Common myeloid progenitor, CD34-positive (primary cell): Measurements from ENCODE around the gene PSMB1.

Source experiments
- CTCF ChIA-PET: fragments of 350-600 bp; sonication (Branson Sonifier 250); formaldehyde crosslinking; loops from one replicate; lab custom pipeline; 2021; ENCODE audit warnings: antibody characterized with exemption; lab: Charles Lee
- POLR2A ChIA-PET: fragments of 350-600 bp; sonication (Branson Sonifier 250); formaldehyde crosslinking; loops from one replicate; lab custom pipeline; 2021; ENCODE audit warnings: antibody characterized with exemption; lab: Charles Lee
- DNase-seq, 3 donors: peaks; one replicate each; pipeline versions ENCODE4 v3.0.0 to v3.0.0-alpha.2; 2013
- H3K27ac ChIP-seq, 2 experiments: 1 replicate in 1 of 2; 2 replicates in 1 of 2; pipeline ENCODE4 v1.7.0; 2013; ENCODE audit warnings: inconsistent platforms in 2 of 2, low read length in 2 of 2, mild to moderate bottlenecking in 2 of 2, low read depth in 1 of 2, moderate library complexity in 1 of 2; ENCODE audit not compliant: severe bottlenecking in 2 of 2, insufficient read depth in 1 of 2, poor library complexity in 1 of 2
- H3K27me3 ChIP-seq, 5 experiments: replicated peaks in 2 of 5; 1 replicate in 3 of 5; 2 replicates in 2 of 5; pipeline versions ENCODE4 v1.6.1 to v1.7.0; 2013; ENCODE audit warnings: low read length in 4 of 5, mild to moderate bottlenecking in 2 of 5, moderate library complexity in 2 of 5, inconsistent platforms in 1 of 5; ENCODE audit not compliant: insufficient read depth in 5 of 5, control insufficient read depth in 4 of 5
- H3K36me3 ChIP-seq, 4 experiments: 1 replicate in 2 of 4; 2 replicates in 2 of 4; pipeline versions ENCODE4 v1.6.1 to v1.7.0; 2013; ENCODE audit warnings: low read length in 3 of 4, control low read depth in 1 of 4, mild to moderate bottlenecking in 1 of 4; ENCODE audit not compliant: control insufficient read depth in 4 of 4, insufficient read depth in 4 of 4
- H3K4me1 ChIP-seq, 4 experiments: 1 replicate in 3 of 4; 2 replicates in 1 of 4; pipeline versions ENCODE4 v1.6.1 to v1.7.1; 2013; ENCODE audit warnings: low read length in 3 of 4, mild to moderate bottlenecking in 3 of 4, control low read depth in 1 of 4, inconsistent platforms in 1 of 4, moderate library complexity in 1 of 4; ENCODE audit not compliant: control insufficient read depth in 4 of 4, insufficient read depth in 4 of 4; ENCODE audit errors: control extremely low read depth in 1 of 4
- H3K4me3 ChIP-seq, 7 experiments: 1 replicate in 4 of 7; 2 replicates in 3 of 7; pipeline versions ENCODE4 v1.5.1 to v1.7.0; 2013; ENCODE audit warnings: mild to moderate bottlenecking in 7 of 7, low read length in 6 of 7, moderate library complexity in 6 of 7, inconsistent platforms in 2 of 7, low read depth in 2 of 7, control low read depth in 1 of 7; ENCODE audit not compliant: insufficient read depth in 4 of 7, control insufficient read depth in 1 of 7; ENCODE audit errors: extremely low read depth in 1 of 7
- H3K9me3 ChIP-seq, 5 experiments: 1 replicate in 4 of 5; 2 replicates in 1 of 5; pipeline versions ENCODE4 v1.6.1 to v1.7.1; 2013; ENCODE audit warnings: low read length in 4 of 5, mild to moderate bottlenecking in 2 of 5, inconsistent platforms in 1 of 5, low read depth in 1 of 5, moderate library complexity in 1 of 5; ENCODE audit not compliant: control insufficient read depth in 4 of 5, insufficient read depth in 2 of 5; ENCODE audit errors: control extremely low read depth in 1 of 5
- WGBS: methylation state at CpG from one replicate; pipeline ENCODE4 v1.1.5; 2013; ENCODE audit not compliant: insufficient coverage; 5-methylcytosine and 5-hydroxymethylcytosine counted together

PSMB1 gene

GRCh38 chr6:170555305-170555704 is 2.2 kb upstream of the PSMB1 start:
- DNase-seq: no peak
- ChIA-PET CTCF (interaction anchor here (0.6 kb wide), 1 partner anchor 837 kb away, joined by 3 read pairs; no protein-coding TSS in a partner anchor), POLR2A (no interaction called here)
- peaks cover 18 to 35% (median 28%) of the 10 kb centered on the region in 4 experiments for H3K4me1 ChIP-seq
- H3K27ac ChIP-seq: peak overlapping the region in 1 of 2 experiments; percentile 97
- H3K4me3 ChIP-seq: peak overlapping the region in 6 of 7 experiments; percentile 87 to 100 (median 98)
- WGBS: 82% methylated on average over 3 of the region's 3 CpGs
- no peaks in the 10 kb centered on the region for H3K27me3 ChIP-seq
- peaks cover 0 to 21% (median 10%) of the 10 kb centered on the region in 4 experiments for H3K36me3 ChIP-seq
- no peaks in the 10 kb centered on the region for H3K9me3 ChIP-seq

DNA sequence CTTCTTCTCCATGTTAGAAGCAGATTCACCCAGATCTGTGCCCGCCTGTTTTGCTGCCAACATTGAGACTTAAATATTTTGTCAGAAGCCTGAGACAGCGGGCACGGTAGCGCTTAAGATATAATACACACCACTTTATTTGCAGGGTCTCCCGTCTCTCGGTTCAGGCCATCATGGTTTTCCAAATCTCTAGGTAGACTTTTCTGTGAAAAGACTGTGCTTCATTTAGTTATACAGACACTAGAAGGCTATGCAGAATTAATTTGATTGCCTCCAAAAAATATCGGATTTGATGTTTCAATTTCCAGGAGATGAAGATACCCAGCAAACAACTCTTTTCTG is 1.7 kb upstream of the PSMB1 start:
- no peak for DNase-seq
- CTCF ChIA-PET: no interaction called here
- H3K9me3 ChIP-seq: no peaks in the 10 kb centered on the region
- no peaks in the 10 kb centered on the region for H3K27me3 ChIP-seq
- H3K4me1 ChIP-seq: peaks cover 18 to 35% (median 28%) of the 10 kb centered on the region in 4 experiments
- POLR2A ChIA-PET: no interaction called here
- peak overlapping the region; percentile 88 to 97 for H3K27ac ChIP-seq
- peaks cover 2 to 24% (median 11%) of the 10 kb centered on the region in 4 experiments for H3K36me3 ChIP-seq
- peak overlapping the region; percentile 87 to 100 (median 98) for H3K4me3 ChIP-seq
- WGBS: 17% methylated on average over 2 of the region's 7 CpGs

DNA sequence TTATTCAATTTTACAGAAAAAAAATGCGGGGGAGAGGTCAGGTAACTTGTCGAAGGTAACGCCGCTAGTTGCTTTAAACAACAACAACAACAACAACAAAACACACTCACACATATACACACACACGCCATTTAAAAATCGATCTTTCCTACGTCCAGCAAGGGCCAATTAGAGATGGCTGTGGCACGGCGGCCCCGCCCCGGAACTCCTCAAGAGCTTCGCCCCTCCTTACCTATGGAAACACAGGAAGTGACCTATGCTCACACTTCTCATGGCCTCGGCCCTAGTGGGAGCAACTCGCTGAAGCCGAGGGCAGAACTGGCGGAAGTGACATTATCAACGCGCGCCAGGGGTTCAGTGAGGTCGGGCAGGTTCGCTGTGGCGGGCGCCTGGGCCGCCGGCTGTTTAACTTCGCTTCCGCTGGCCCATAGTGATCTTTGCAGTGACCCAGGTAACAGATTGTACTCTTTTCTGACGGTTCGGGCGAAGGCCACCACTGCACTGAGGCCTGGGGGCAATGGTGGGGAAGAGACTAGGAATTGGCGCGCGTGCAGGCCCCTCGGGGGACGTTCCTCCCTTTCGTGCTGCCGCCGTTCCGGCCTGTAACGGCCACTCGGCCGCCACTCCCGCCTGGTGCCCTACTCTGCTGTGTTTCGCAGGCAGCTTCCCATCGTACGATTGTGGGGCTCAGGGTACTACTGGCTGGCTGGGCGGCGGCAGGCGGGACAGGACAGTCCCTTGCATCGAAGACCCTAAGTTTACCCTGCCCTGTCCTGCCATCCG is 1.1 kb upstream of the PSMB1 start, which contains the start of gene TBP:
Gene TBP, plus strand, starts transcription at position 357 of the 783 bp plus-strand sequence. CDS start 2,661 bp downstream, outside the sequence.
- Histone ChIP-seq H3K27me3 (no peaks in the 10 kb centered on the region), H3K4me1 (peaks cover 18 to 35% (median 28%) of the 10 kb centered on the region in 4 experiments), H3K4me3 (peak within 1 kb of the TSS; percentile 87 to 100 (median 99)), H3K36me3 (peaks cover 2 to 26% (median 11%) of the 10 kb centered on the region in 4 experiments), H3K27ac (peak within 1 kb of the TSS; percentile 91 to 97), H3K9me3 (no peaks in the 10 kb centered on the region)
- peak; percentile 99 to 100 (median 99) for DNase-seq
- POLR2A ChIA-PET: interaction anchor here (0.6 to 1.1 kb wide), 2 partner anchors 30 to 37 kb away, joined by 3 to 4 read pairs; partner anchors contain the start of gene PDCD2
- CTCF ChIA-PET: interaction anchor here (3.1 kb wide), 1 partner anchor 30 kb away, joined by 7 read pairs; the partner anchor contains the start of gene PDCD2
- WGBS: 0% methylated on average over 41 of the region's 51 CpGs

GRCh38 chr6:170553534-170554012 is 466 bp upstream of the PSMB1 start:
- WGBS: 0% methylated on average over 4 of the region's 13 CpGs

DNA sequence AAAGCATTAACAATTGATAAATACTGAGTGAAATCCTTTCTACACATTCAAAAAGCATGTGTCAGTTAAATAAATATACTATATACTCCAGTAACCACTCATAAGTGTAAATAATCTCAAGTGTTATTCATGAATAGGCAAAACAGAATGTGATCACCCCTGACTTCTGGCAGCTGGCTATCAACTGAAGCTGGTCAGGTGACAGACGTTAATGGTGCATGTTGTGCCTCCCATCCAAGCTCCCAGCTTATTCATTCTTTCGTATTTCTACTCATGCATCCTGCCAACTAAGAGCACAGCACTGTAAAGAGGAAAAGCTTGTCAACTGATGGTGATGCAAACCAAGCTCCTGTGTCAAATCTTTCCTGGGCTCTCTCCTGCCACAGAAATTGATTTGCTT is 7.7 kb downstream of the PSMB1 start:
- Histone ChIP-seq H3K4me3 (no peak overlapping the region), H3K4me1 (no peaks in the 10 kb centered on the region), H3K9me3 (no peaks in the 10 kb centered on the region), H3K27me3 (no peaks in the 10 kb centered on the region), H3K27ac (no peak overlapping the region), H3K36me3 (peaks cover 42 to 91% (median 56%) of the 10 kb centered on the region in 4 experiments)
- ChIA-PET POLR2A (no interaction called here), CTCF (interaction anchor here (0.6 to 1.6 kb wide), 3 partner anchors 9 to 741 kb away, joined by 3 to 6 read pairs (median 3); no protein-coding TSS in a partner anchor)
- 89% methylated on average over 1 of the region's 2 CpGs for WGBS
- DNase-seq: no peak

More at GRCh38 chr6:170553534-170554012, 466 bp upstream of the PSMB1 start:
- peak in 2 of 3 donors; percentile 81 to 91 for DNase-seq
- peak overlapping the region; percentile 61 to 100 (median 98) for H3K4me3 ChIP-seq
- peaks cover 18 to 35% (median 28%) of the 10 kb centered on the region in 4 experiments for H3K4me1 ChIP-seq
- peaks cover 3 to 26% (median 11%) of the 10 kb centered on the region in 4 experiments for H3K36me3 ChIP-seq
- CTCF ChIA-PET: interaction anchor here (3.1 kb wide), 1 partner anchor 30 kb away, joined by 7 read pairs; the partner anchor contains the start of gene PDCD2
- no peaks in the 10 kb centered on the region for H3K27me3 ChIP-seq
- POLR2A ChIA-PET: interaction anchor here (0.6 to 1.1 kb wide), 2 partner anchors 31 to 37 kb away, joined by 3 to 4 read pairs; partner anchors contain the start of gene PDCD2
- peak overlapping the region; percentile 91 to 97 for H3K27ac ChIP-seq
- no peaks in the 10 kb centered on the region for H3K9me3 ChIP-seq

DNA sequence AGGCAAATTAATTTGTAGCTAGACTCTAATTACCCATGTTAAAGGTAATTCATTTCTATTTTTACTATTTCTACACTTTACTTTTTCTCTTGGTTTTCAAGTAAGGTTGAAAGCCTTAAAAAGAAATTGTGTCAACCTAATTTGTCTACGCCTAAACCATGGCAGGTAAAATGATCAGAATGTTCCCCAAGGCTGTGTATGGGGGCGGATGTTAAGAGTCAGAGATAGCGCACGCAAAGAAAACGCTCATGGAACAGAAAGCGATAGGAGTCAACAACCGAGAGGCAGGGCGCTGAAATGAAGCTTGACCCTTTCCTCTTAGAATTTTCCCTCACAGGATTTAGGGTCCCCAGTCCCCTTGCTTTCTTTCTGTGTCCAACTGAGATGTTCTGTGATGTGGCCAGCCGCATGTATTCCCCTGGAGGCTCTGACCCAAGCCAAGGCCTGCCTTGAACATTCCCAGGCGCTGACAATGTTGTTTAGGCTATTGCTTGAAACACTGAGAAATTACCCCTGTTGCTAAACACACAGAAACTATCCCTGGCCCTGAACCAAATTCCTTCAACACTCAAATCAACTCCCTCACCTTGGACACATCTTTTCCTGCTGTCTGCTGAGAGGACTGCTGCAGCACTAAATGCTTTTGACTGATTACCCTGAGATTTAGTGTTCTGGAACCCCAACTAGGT is 10.9 kb downstream of the PSMB1 start:
- Histone ChIP-seq H3K36me3 (peaks cover 39 to 90% (median 54%) of the 10 kb centered on the region in 4 experiments), H3K4me3 (no peak overlapping the region), H3K27me3 (no peaks in the 10 kb centered on the region), H3K9me3 (no peaks in the 10 kb centered on the region), H3K4me1 (no peaks in the 10 kb centered on the region), H3K27ac (no peak overlapping the region)
- ChIA-PET POLR2A (no interaction called here), CTCF (interaction anchor here (2.4 kb wide), 1 partner anchor 12 kb away, joined by 7 read pairs; no protein-coding TSS in a partner anchor)
- no peak for DNase-seq
- WGBS: over 99% methylated on average over 10 of the region's 10 CpGs
